RWPE2 (cell line): ENCODE results near the gene SUPT3H.
"Not testable (repeated sequence)": the region's sequence is repeated elsewhere in the genome, so short reads cannot be mapped to it uniquely, and the experiment has no call there.

Experiments used
- ATAC-seq: fragments of 200-7000 bp; cut with Tn5 transposase; 3 replicates; pipeline ENCODE4 v1.9.1; 2021; ENCODE audit warnings: low read depth
- DNase-seq: peaks from one replicate; pipeline ENCODE4 v3.0.0-alpha.2; 2020; ENCODE audit warnings: low spot score
- H3K27ac ChIP-seq: fragments of 450-650 bp; 2 replicates; pipeline ENCODE4 v1.5.1; 2017; ENCODE audit warnings: mild to moderate bottlenecking; ENCODE audit not compliant: poor library complexity, severe bottlenecking
- H3K27me3 ChIP-seq: fragments of 250-450 bp; sonication (Bioruptor Pico); 2 replicates; pipeline ENCODE4 v1.5.1; 2021; ENCODE audit warnings: mild to moderate bottlenecking, moderate library complexity; ENCODE audit not compliant: insufficient read depth, poor library complexity, severe bottlenecking
- H3K36me3 ChIP-seq: fragments of 250-450 bp; sonication (Bioruptor Pico); 2 replicates; pipeline ENCODE4 v1.5.1; 2020; ENCODE audit warnings: low read depth, mild to moderate bottlenecking, moderate library complexity
- H3K4me1 ChIP-seq: fragments of 250-450 bp; sonication (Bioruptor Pico); 2 replicates; pipeline ENCODE4 v1.5.1; 2021; ENCODE audit warnings: mild to moderate bottlenecking, moderate library complexity; ENCODE audit not compliant: insufficient read depth, poor library complexity, severe bottlenecking
- H3K4me3 ChIP-seq: fragments of 250-450 bp; sonication (Bioruptor Pico); 2 replicates; pipeline ENCODE4 v1.5.1; 2021; ENCODE audit warnings: mild to moderate bottlenecking, moderate library complexity; ENCODE audit not compliant: severe bottlenecking
- H3K9me3 ChIP-seq: fragments of 250-450 bp; sonication (Bioruptor Pico); 2 replicates; pipeline ENCODE4 v1.5.1; 2021; ENCODE audit warnings: mild to moderate bottlenecking, moderate library complexity; ENCODE audit not compliant: severe bottlenecking
- CTCF ChIP-seq: fragments of 450-650 bp; IDR thresholded peaks from one replicate; pipeline ENCODE4 v1.5.1; 2017; ENCODE audit warnings: mild to moderate bottlenecking, moderate library complexity; ENCODE audit not compliant: poor library complexity, severe bottlenecking

The SUPT3H gene

DNA sequence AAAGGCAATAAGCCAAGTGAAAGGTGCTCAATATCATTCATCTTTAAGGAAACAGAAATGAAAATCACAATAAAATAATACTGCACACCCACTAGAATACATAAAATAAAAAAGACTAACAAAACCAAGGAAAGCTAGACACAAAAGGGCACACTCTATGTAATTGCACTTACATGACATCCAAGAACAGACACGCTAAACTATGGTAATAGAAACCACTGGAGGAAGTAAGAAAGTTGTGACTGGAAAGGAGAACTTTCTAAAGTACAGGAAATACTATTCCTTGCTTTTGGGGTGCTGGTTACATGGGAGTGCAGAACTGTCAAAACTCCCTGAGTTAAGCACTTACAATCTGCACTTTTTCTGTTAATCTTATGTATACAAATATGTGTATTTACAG, 303.3 kb downstream of the SUPT3H start:
- Histone ChIP-seq H3K27ac (peak overlapping the region; percentile 77), H3K9me3 (peaks cover 2% of the 10 kb centered on the region), H3K27me3 (peaks cover 4% of the 10 kb centered on the region), H3K4me1 (peaks cover 34% of the 10 kb centered on the region), H3K36me3 (peaks cover 4% of the 10 kb centered on the region; the same call in 1 of the 2 replicates), H3K4me3 (no peak overlapping the region)
- ATAC-seq (no peak), DNase-seq (no peak)
- no peak for TF ChIP-seq CTCF

DNA sequence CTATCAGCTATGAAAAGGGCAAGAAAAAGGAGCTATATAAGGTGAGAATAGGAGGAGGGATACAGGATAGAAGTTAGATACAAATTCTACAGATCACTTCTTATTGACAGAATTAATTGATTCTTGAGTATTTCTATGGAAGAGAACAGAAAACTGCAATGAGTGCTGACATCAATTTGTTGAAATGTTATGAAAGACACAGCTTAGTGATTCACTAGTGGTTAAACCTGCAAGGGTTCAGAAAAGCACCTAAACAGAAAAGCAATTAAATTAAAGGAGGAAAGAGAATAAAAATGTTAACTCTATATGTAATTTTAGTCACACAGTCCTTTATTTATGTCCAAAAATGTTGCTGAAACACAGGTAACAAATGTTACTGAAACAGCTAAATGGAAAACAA, 304.0 kb downstream of the SUPT3H start:
- no peak overlapping the region for H3K4me3 ChIP-seq
- peaks cover 4% of the 10 kb centered on the region for H3K27me3 ChIP-seq
- no peak for TF ChIP-seq CTCF
- ATAC-seq (no peak), DNase-seq (no peak)
- peak overlapping the region; percentile 77 for H3K27ac ChIP-seq
- peaks cover 4% of the 10 kb centered on the region; the same call in 1 of the 2 replicates for H3K36me3 ChIP-seq
- peaks cover 34% of the 10 kb centered on the region for H3K4me1 ChIP-seq
- peaks cover 2% of the 10 kb centered on the region for H3K9me3 ChIP-seq

DNA sequence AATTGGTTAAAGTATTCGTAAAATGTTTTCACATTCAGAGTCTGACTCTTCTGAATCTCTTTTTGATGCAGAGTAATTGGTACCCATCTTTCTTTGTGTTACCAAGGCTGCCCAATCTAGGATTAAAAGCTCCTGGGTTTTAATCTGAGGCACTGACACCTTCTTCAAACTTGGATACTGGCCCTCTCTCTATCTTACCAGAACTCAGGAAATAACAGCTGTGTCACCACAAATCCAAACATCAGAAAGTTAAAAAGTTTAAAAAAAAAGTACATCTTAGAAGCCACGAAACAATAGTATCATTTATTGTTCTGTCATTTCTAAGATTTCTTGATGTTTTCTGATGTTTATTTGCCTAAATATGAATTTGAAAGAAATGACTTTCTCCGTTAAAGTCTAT, 305.1 kb downstream of the SUPT3H start:
- DNase-seq (no peak), ATAC-seq (no peak)
- peaks cover 34% of the 10 kb centered on the region for H3K4me1 ChIP-seq
- peaks cover 4% of the 10 kb centered on the region; the same call in 1 of the 2 replicates for H3K36me3 ChIP-seq
- H3K9me3 ChIP-seq, result no peaks in the 10 kb centered on the region
- H3K4me3 ChIP-seq, result no peak overlapping the region
- no peak overlapping the region for H3K27ac ChIP-seq
- no peak for TF ChIP-seq CTCF
- peaks cover 4% of the 10 kb centered on the region for H3K27me3 ChIP-seq

DNA sequence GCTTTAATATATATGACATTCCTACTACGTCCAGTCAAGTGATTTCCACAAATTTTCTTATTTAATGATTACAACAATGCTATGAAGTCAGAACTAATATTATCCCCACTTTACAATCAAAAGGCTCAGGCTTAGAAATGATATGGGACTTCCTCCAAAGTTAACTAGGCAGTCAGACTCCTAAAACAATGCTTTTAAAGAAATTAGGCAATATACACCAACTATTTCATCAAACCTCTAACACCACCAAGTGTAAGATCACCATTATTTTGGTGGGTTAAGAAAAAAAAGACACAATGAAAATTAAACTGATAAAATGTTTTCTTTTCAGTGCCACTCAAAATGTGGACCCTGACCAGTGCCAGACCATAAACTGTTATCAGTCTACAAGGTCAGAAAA, 305.7 kb downstream of the SUPT3H start:
- no peak overlapping the region for H3K27ac ChIP-seq
- H3K36me3 ChIP-seq, result peaks cover 4% of the 10 kb centered on the region; the same call in 1 of the 2 replicates
- no peak for TF ChIP-seq CTCF
- peaks cover 34% of the 10 kb centered on the region for H3K4me1 ChIP-seq
- H3K9me3 ChIP-seq, result no peaks in the 10 kb centered on the region
- no peak overlapping the region for H3K4me3 ChIP-seq
- DNase-seq (no peak), ATAC-seq (no peak)
- peaks cover 4% of the 10 kb centered on the region for H3K27me3 ChIP-seq

GRCh38 chr6:45069091-45069490, 308.6 kb downstream of the SUPT3H start:
- ATAC-seq (no peak), DNase-seq (no peak)
- peaks cover 4% of the 10 kb centered on the region; the same call in 1 of the 2 replicates for H3K36me3 ChIP-seq
- H3K4me1 ChIP-seq, result peaks cover 13% of the 10 kb centered on the region
- no peaks in the 10 kb centered on the region for H3K9me3 ChIP-seq
- H3K27ac ChIP-seq, result no peak overlapping the region
- TF ChIP-seq CTCF, result no peak
- H3K4me3 ChIP-seq, result no peak overlapping the region
- no peaks in the 10 kb centered on the region for H3K27me3 ChIP-seq

DNA sequence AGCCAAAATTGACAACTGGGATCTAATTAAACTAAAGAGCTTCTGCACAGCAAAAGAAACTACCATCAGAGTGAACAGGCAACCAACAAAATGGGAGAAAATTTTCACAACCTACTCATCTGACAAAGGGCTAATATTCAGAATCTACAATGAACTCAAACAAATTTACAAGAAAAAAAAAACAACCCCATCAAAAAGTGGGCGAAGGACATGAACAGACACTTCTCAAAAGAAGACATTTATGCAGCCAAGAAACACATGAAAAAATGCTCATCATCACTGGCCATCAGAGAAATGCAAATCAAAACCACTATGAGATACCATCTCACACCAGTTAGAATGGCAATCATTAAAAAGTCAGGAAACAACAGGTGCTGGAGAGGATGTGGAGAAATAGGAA, 310.3 kb downstream of the SUPT3H start:
- H3K4me1 ChIP-seq, ATAC-seq, H3K36me3 ChIP-seq, H3K4me3 ChIP-seq, H3K9me3 ChIP-seq, DNase-seq, H3K27me3 ChIP-seq, H3K27ac ChIP-seq: not testable (repeated sequence)

DNA sequence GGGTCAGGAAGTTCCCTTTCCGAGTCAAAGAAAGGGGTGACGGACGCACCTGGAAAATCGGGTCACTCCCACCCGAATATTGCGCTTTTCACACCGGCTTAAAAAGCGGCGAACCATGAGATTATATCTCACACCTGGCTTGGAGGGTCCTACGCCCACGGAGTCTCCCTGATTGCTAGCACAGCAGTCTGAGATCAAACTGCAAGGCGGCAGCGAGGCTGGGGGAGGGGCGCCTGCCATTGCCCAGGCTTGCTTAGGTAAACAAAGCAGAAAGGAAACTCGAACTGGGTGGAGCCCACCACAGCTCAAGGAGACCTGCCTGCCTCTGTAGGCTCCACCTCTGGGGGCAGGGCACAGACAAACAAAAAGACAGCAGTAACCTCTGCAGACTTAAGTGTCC, 315.1 kb downstream of the SUPT3H start:
- H3K9me3 ChIP-seq, H3K4me3 ChIP-seq, H3K4me1 ChIP-seq, ATAC-seq, H3K27me3 ChIP-seq, H3K27ac ChIP-seq, H3K36me3 ChIP-seq, DNase-seq: not testable (repeated sequence)
